K562 (cell line): ENCODE results near the gene CD22.

Experiments
- FOXA1 ChIP-seq: fragments of 450-650 bp; IDR thresholded peaks from 2 replicates; pipeline ENCODE4 v1.6.1; 2016; ENCODE audit warnings: mild to moderate bottlenecking, borderline replicate concordance
- KLF1 ChIP-seq: fragments of 450-650 bp; IDR thresholded peaks from 2 replicates; pipeline ENCODE4 v1.6.1; 2016; ENCODE audit warnings: missing genetic modification characterization, missing compliant biosample characterization

DNA sequence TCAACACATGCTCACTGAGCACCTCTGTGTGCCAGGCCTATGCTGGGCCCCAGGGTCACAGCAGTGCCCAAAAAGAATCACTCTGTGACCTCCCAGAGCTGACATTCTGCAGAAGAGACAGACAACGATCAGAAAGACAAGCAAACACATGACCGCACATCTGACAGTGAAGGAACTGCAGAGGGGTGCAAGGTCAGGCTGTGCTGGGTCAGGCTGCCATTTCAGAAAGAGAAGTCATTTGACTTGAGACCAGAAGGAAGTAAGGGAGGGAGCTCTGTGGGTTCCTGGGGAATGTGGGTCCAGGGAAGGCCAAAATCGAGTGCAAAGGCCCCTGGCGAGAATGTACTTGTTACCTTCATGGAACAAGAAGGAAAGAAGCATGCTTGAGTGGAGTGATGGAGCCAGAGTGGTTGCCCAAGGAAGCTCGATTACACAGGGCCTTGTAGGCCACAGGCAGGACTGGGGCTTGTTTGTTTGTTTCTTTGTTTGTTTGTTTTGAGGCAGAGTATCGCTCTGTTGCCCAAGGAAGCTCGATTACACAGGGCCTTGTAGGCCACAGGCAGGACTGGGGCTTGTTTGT lies 11.4 kb upstream of the CD22 start:
- TF ChIP-seq KLF1 (no peak), FOXA1 (no peak)
